CMK (cell line): ENCODE data around the gene CFAP69.
"Not testable (repeated sequence)": the region's sequence is repeated elsewhere in the genome, so short reads cannot be mapped to it uniquely, and the experiment has no call there.

Experiments
- DNase-seq: peaks from one replicate; pipeline ENCODE4 v3.0.0-alpha.2; 2010; ENCODE audit warnings: low read depth

The CFAP69 gene

DNA sequence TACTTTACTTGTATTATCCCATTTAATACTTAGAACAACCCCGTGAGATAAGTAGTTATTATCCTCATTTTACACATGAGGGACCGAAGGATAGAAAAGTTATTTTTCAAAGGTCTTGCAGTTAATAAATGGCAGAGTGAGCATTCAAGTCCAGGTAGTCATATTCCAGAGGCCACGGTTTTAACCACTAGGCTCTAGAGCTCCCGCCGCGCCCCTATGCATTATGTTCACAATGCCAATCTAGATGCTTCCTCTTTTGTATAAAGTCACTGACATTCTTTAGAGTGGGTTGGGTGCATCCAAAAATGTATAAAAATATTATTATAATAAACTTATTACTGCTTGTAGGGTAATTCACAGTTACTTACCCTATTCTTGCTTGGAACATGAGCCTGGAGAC, 11.4 kb upstream of the CFAP69 start:
- DNase-seq: no peak

DNA sequence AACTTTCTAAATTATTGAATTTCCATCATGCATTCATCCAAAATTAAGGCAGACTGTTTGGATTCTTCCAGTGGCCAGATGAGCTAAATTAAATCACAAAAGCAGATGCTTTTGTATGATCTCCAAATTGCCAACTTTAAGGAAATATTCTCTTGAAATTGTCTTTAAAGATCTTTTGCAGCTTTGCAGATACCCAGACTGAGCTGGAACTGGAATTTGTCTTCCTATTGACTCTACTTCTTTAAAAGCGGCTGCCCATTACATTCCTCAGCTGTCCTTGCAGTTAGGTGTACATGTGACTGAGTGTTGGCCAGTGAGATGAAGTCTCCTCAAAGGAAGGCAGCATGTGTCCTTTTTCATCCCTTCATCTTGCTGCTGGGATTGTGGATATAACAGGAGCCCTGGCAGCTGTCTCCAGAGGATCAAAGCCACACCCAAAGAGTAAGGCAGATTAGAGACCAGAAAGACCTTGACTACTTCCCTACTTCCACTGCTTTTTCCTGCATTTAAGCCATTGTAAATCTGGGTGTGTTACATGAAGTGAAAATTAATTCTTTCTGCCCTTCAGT, 8.2 kb upstream of the CFAP69 start:
- DNase-seq: no peak

DNA sequence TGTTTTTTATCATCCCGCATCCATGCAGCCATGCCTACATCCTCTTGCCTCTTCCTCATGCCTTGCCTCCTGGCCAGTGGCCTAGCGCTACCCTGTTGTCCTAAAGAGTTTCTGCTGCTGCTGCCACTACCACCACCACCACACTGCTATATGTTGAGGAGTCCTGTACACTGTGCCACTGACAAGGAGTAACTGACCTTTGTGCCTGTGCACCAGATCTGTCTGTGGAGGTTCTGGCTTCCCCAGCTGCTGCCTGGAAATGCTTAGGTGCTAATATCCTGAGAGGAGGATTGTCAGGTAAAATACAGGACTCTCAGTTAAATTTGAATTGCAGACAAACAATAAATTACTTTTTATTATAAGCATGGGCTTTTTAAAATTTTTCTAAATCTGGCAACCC, 7.0 kb upstream of the CFAP69 start:
- no peak for DNase-seq

- DNase-seq: no peak
These were observed 6.4 kb upstream of the CFAP69 start for GRCh38 chr7:90238583-90238982.

DNA sequence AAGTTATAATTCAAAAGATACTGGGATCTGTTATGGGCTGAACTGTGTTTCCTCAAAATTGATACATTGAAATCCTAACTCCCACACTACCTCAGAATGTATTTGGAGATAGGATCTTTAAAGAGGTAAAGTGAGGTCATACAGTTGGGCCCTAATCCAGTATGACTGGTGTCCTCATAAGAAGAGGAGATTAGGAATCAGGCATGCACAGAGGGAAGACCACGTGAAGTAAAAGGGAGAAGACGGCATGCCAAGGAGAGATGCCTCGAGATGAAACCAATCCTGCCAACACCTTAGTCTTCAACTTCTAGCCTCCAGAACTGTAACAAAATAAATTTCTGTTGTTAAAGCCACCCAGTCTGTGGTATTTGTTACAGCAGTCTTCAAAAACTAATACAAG, 5.9 kb upstream of the CFAP69 start:
- no peak for DNase-seq

DNA sequence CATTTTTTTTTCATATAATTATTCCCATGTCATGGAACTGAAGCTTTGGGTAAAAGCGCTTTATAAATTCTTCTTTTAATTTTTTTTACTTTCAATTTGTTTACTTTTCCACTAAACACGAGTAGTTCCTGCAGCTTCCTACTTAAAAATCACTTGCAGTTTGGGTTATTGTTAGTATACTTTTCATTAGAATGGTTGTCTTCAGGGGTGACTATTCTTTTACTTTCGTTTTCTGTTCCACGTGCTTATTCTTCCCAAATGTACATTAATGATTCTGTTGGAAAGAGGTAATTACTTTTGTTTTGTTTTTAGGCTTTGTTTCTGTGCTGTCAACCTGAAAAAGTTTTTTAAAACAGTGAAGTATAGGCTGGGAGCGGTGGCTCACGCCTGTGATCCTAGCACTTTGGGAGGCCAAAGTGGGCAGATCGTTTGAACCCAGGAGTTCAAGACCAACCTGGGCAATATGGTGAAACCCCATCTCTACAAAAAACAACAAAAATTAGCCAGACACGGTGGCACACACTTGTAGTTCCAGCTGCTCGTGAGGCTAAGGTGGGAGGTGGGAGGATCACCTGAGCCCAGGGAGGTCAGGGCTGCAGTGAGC, 5.2 kb upstream of the CFAP69 start:
- no peak for DNase-seq

- DNase-seq: no peak
These were observed 2.4 kb upstream of the CFAP69 start for GRCh38 chr7:90242369-90243168.

GRCh38 chr7:90243556-90243955, 1.4 kb upstream of the CFAP69 start:
- no peak for DNase-seq

GRCh38 chr7:90244565-90244908, 437 bp upstream of the CFAP69 start:
- no peak for DNase-seq

GRCh38 chr7:90246171-90246570, 1.2 kb downstream of the CFAP69 start:
- DNase-seq: no peak

GRCh38 chr7:90248706-90249105, 3.7 kb downstream of the CFAP69 start:
- DNase-seq: no peak

DNA sequence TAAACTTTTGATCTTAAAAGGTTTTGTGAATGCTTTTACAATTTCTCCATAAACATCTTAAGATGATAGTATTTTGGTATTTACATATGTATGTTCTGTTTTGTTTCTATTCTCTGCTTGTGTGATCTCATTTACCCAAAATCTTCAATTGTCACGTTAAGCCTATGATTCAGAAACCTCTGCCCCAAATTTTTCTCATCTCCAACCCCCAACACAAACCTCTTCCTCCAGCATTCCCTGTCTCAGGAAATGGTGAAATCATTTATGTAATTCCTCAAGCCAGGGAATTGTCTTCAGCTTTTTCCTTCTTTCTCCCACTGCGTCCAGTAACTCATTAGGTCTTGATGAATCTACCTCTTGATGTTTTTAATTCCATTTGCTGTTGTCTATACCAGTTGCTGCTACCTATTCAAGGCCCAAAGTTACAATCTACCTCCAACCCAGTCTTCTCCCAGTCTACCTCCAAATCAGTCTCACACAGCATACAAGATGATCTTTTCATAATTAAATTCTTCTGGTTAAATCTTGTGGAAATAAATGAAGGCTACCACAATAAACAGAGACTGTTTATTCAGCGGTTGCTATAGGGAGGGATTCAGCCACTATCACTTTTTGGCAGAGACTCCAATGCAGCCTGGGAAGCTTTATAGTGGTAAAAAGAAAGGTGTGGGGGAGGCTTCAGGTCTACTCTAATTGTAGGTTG, 5.8 kb downstream of the CFAP69 start:
- DNase-seq: no peak

- DNase-seq: no peak
These were observed 6.3 kb downstream of the CFAP69 start for GRCh38 chr7:90251304-90251635.

- DNase-seq: not testable (repeated sequence)
These were observed 11.0 kb downstream of the CFAP69 start for GRCh38 chr7:90256011-90256410.

DNA sequence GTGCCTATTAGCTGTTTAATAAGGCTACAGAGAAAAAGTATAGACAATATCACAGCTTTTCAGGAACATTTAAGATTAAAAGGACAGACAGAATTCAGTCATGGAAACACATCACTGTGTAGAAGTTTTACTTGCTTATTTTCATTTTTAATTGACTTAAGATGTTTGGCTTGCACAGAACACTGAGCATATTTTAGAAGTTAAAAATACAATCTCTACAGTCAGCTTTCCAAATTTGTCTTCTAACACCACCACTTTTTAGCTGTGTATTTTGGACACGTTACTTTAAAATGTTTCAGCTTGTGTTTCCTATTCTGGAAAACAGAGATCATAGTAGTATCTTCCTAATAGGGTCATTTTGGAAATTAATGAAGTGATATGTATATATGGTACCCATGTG, 11.8 kb downstream of the CFAP69 start:
- no peak for DNase-seq

DNA sequence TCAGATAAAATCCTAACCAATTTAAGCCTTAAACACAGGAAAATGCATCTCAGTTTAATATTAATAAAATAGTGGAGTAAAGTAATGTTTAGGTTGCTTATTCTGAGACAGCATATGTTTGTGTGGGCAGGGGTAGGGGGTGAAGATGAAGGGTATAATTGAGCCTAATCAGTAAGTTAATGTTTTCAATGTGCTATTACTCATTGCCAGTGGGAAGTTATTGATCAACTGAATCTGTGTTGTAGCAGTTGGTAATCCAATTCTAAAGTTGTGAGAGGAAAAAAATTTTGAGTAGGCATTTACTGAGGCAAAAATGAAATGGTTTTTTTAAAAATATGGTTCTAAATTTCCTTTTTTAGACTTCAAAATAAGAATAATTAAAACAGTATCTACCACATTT, 16.5 kb downstream of the CFAP69 start:
- DNase-seq: no peak

- no peak for DNase-seq
These were observed 17.5 kb downstream of the CFAP69 start for GRCh38 chr7:90262438-90262837.

- DNase-seq: no peak
These were observed 21.8 kb downstream of the CFAP69 start for GRCh38 chr7:90266808-90267207.

- no peak for DNase-seq
These were observed 22.4 kb downstream of the CFAP69 start for GRCh38 chr7:90267263-90267858.

GRCh38 chr7:90269163-90269562, 24.2 kb downstream of the CFAP69 start:
- DNase-seq: no peak

DNA sequence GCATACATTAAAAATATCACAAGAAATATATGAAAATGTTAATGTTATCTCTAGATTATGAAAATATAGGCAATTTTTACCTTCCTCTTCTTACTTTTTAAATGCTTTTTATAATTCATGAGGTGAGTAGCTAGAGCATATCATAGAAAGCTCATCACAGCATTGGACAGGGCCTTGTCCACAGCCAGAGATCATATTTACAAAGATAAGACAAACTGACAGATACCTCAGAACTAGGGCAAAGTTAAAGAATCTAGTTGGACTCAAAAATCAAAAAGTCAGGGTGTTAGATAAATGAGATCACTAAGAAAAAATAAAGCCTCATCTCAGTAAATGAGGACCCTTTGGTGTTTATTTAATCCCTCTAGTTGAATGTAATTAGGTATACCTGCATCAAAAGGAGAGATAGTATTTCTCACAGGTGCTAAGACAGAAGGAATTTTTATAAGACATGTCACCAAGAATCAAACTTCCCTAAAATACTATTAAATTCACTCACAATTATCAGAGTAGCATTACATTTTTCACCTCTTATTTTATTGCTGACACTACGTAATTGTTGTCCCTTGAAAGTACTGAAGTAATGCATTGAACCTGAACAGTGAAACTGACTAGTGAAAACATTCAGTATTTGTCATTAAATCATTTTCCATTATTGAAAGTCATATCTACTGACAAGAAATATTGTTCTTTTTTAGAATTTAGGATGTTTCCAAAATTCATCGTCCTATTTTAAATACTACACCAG, 25.6 kb downstream of the CFAP69 start:
- DNase-seq: no peak

DNA sequence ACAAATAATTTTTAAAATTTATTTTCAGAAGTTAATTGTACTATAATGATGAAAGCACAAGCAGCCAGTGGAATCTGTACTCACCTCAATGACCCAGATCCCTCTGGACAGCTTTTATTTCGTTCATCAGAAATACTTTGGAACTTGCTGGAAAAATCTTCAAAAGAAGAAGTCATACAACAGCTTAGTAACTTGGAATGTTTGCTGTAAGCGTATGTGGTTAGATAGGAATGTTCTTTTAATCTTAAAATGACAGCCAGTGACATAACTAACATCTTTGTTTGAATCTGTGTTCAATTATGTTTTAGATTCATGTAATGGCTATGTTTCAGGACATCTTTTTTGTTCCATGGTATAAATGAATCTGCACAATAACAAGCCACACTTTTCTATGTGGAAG, 26.8 kb downstream of the CFAP69 start:
- no peak for DNase-seq
